Inflammatory macrophage treated with lipopolysaccharide for 1 hour (primary cell): ENCODE results near the gene TMTC2.
A peak's percentile ranks its signal among the peaks of the same experiment; 100 is the strongest.

ENCODE experiments used
- DNase-seq, 2 donors: peaks; one replicate each; pipeline ENCODE4 v3.0.0-alpha.2; 2020 to 2022

The TMTC2 gene

DNA sequence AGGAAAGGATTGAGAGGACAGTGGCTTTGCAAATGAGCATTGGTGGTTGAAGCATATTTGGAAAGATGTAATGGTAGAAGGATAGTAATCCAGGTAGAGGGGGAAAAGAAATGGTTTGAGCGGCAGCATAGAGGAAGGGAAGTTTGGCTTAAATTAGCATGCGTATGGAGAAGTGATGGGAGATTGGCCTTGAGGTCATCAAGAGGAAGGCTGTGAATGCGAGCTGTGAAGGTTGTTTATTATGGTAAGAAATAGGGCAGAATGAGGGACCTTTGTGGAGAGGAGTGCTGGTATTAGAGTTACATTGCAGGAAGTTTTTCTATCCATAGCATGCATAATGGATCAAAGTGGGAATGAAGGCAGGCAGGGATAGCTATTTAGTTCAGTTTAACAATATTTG lies 162.1 kb downstream of the TMTC2 start:
- DNase-seq, result no peak

DNA sequence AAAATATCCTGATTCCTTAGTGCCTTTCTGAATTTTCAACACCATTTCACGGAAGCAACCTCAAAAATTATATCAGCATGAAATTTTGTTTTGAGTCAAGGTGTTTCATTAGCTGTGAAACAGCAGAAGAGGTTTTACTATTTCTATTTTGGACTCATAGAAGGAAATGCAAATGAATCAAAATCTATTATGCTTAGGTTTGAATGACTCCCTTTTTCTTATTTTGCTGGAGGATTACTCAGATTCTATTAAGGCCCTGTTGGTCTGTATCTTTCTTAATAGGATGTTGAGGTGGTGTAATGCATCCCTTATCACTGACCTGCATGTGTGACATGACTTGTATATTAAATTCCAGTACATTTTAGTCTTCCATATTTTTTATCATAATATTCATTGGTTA lies 165.8 kb downstream of the TMTC2 start:
- no peak for DNase-seq

DNA sequence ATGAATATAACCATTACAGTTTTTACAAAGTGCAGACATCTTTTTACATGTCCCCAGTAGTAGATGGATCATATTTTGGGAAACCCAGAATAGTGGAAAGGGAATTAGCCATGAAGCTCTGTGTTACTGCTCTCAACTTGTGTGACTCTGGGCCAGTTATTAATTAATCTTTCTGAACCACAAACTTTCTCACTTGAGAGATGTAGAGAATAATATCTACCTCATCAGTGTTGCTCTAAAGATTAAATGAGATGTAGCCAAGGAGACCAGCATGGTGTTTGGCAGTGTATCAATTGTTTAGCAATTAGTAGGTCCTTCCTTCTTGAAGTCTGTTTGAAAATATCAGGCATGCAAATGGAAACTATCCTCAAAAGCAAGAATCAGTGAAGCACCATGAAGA lies 169.2 kb downstream of the TMTC2 start:
- no peak for DNase-seq

DNA sequence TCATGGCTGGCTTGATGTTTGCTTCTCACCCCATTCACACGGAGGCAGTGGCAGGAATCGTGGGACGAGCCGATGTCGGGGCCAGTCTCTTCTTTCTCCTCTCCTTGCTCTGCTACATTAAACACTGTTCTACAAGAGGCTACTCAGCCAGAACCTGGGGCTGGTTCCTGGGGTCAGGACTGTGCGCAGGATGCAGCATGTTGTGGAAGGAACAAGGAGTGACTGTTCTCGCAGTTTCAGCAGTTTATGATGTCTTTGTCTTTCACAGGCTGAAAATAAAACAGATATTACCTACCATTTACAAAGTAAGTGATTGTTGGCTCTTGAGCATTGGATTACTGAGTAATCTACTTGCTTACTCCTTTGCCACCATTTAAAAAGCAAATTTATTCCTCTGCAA lies 170.6 kb downstream of the TMTC2 start:
- no peak for DNase-seq

DNA sequence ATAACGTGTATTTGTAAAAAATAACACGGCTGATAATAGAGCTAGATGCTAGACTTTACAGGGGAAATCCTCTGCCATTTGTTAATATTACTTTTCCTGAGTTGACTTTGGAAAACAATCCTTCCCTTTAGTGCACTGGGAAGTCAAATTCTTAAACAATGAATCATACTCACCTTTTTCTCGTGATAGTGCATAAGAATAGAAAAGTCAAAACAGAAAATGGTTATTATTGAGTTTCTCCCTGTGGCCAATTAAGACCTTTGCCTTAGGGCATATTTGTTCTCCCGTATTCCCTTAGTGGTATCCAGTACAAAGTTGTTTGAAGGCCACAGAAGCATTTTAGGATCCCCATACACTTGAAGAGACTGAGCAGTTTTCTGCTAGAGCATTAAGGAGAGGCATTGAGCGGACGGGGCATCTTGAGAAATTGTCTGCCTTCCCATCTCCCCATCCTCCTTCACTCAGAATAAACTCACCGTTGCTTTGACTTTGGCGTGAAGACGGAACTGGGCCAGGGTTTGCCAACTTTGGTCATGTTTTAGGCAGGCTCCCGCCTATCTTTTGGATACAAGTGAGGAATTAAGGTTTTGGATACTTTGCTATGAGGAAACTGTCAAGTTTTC lies 171.3 kb downstream of the TMTC2 start:
- no peak for DNase-seq

DNA sequence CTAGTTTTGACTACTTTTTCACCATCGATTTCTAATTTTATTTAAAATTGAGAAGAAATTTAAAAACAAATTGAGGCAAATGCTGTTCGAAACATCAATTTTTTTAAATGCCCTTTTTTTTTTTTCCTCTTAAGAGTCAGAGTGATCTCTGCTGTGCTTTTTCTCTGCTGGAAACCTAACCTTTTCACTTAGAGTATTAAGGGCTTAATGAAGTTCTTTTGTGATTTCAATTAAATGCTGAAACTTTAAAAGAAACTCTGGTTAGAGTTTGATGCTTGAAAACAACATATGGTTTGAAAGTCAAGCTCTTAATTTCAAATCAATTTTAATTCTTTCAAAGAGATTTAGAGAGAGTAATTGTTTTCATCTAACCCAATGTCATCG lies 171.8 kb downstream of the TMTC2 start:
- DNase-seq, result no peak

DNA sequence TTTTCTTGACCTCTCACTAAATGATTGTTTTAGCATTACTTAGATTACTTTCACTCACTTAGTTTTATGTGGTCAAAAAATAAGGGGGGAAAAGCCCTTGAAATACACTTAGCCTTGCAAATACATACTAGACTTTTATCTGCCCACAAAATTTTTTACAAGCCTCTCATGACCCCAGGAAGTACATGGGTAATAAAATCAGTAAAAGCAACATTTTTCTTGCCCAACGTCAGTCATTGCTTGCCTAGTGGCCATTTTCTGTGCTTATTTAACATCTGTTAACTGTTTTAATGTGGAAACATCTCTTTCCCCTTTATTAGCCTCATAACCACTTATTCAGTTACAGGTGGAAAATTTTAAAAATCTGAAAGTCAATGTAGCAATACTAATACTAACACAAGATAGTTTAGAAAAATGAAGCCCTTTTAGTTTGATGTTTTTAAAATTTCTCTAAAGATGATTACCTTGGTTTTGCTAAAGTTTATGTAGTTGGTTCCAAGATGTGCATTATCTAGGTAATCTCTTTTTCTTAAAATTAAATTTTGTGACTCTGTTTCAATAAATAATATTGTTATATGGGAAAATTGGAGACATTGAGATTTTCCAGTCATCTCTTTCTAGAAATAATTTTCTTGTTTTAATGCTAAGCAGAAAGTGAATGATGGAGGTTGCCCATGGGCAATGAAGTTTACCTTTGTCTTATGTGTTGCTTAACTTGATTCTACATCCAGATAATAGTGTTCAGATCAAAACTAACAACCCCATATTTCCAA lies 175.5 kb downstream of the TMTC2 start:
- no peak for DNase-seq

DNA sequence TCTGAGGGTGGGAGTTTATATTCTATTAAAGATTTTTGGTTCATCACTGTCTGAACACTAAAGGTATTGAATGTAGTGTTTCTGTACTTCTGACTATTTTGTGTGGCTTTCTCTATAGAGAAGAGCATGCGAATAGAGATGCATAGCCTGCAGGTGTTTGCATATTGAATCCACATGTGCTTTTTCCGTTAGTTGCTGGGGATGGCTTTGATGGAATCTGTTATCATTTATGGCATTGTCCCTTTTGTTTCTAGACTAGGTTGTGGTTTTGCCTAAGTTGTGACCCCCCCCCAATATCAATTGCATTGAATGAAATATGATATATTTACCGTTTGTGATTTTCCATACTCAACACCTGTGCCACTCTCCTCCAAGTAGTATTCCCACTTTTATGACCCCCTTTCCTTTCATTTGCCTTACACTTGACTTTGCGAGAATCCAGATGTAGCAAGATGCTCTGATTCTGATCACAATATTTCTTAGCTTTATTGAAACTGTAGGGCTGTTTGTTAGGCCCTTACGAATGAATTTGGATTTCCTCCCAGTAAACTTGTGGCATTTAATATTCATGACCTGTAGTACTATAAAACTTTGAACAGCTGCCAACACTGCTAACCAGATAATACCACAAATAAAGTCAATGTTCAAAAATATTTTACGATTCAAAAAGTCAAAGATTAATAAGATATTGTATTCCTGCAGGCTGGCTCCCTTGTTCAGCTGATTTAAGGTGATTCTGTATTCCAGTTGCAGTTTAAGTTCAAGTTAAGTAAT lies 176.4 kb downstream of the TMTC2 start:
- DNase-seq, result no peak

DNA sequence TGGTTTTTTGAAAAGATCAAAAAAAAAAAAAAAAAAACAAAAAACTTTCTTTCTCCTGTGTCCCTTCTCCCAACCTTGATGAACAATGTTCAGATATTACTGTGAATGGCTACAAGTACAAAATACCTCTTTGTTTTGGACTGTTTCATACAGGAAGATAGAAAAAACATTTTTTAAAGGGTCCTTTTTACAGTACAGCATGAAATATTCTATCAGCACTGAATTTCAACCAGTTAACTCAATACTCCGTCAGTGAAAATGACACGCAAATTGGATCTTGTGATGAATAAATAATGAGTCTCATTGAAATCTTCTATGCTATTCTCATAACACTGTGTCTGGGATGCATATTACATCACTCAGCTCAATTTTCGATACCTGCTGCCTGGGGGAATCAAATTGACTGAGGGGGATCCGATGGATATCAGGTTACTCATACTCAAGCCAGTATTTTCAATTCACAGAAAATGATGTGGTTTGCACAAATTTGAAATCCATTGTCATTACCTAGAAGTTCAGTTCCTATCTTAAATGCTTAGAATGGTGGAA lies 179.6 kb downstream of the TMTC2 start:
- no peak for DNase-seq

DNA sequence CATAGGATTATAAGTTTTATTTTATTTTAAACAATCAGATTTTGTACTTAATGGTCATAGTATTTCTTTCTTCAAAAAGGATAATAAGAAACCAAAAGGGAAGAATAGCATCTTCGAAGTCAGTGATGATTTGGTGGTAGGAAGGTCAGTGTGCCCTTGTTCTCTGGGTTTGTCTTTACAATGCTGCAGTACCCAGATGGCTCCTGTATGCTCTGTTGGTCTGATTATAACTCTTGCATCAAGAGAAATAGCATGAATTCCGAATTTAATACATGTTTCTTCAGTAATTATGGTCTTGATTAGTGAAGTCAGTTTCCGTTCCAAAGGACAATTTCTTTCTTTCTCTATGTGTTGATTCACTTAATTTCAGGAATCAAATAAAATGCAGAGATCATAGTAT lies 180.2 kb downstream of the TMTC2 start:
- no peak for DNase-seq

DNA sequence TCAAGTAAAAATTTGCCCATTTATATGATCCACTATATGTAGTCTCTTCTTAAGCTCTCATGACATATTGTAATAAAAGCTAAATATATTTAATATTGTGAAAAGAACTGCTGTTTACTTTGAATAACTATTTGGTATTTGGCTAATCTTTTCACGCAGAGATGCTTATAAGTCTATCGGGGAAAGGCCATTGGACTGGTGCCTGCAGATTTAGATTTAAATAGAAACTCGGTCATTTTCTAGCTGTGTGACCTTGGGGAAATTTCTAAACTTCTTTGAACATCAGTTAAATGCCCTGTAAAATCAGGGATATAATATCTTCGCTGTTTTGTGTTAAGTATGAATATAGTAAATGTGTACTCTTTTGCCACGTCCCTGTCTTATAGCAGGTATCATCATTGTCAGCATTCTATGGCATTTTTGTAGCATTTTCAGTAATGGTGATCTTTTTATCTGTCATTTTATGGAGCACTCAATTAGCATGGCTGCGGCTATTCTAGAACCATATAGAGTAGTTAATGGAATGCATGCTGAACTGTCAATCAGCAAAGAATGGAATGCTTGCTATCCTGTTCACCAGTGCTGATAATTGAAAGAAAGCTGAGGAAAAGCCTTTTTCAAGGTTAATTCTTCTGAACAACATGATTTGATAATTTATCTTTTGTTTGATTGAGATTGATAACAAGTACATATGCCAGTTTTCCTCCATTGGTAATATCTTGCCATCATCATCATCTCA lies 181.2 kb downstream of the TMTC2 start:
- DNase-seq, result no peak

DNA sequence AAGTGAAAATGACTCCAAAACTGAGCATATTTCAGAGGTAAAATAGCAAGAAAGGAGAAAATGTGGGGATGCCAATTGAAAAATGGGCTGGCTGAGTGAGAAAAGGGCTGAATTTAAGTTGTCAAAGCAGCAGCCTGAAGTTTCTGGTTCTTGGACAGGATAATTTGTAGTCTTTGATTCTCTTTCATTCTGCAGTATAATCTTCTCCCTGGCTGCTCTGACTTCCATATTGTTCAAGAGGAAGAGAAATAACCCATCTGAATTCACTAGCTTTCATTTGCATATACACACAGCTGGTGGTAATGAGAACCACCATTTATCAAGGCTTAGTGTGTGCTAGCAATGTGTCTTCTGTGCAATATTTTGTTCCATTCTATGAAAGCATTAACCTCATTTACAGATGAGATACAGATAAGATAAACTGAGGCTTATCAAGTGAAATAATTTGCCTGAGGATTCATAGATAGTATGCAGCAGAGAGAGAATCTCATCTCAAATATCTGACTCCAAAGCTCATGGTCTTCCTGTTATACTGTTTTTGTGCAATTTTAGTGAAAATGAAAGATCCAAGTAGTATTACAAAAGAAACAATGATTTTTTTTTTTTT lies 184.2 kb downstream of the TMTC2 start:
- peak in 1 of 2 donors; percentile 23 for DNase-seq

DNA sequence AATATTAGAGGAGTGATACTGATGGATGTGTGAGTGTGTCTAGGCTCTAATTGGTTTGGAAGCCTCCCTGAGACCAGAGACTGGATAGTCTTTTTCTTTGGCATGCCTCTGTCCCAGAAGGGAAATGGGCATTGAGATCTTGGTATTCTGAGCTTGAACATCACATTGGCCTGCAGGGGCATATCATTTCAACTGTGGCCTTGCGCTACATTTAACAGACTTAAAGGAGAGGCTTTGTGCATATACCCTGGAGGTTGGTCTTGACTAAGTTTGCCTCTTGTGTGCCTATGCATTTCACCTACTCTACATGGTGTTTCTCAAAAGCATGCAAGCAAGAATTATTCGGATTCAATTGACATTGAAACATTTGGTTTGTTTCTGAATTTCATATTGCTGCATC lies 185.4 kb downstream of the TMTC2 start:
- no peak for DNase-seq

DNA sequence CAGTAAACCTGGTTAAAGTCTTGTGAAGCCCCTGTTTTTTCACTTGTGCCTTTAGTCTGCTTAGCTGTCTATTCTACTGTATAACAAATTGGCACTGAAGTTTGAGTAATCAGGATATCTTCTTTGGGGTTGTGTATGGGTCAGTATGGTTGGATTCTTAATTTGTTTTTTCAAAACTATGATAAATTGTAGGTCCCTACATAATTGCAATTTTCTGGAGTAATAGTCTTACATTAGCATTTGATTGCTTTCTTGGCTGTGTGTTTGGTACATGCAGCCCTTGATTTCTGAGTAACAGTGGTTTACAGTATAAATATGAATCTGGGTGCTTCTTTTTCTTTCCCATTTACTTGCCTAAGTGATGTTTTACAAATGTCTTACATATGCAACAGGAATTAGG lies 186.6 kb downstream of the TMTC2 start:
- no peak for DNase-seq

DNA sequence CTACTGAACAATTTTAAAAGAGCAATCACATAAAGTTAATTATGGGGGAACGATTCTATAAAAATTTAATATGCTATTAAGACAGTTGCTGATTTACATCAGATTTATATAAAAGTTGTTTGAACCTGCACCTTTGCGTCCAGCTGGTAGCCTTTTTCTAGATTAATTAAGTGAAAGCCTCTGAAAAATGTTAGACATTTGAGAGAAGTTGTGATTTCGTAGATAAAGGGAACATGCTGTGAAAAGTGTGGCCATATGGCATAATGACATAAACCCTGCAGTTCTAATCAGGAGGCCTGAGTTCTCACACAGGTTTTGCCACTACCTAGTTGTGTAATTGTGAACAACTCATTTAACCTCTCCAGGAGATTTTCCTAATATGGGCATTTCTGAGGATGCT lies 187.2 kb downstream of the TMTC2 start:
- no peak for DNase-seq

DNA sequence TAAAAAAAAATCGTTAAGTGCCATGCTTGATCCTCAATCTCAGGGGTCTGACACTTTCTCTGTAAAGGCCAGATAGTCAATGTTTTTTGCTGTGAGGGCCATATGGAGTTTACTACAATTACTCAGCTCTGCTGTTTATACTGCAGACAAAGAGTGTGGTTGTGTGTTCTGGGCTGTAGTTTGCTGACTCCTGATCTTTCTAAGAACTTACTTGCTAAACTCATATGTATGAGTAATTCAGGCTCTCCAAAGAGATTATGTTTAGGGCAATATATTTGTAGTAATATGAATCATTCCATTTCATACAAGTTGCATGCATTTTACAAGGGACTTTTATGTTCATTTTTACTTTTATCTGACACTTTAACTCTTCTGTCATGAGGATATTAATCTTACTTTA lies 188.2 kb downstream of the TMTC2 start:
- DNase-seq, result peak in 1 of 2 donors; percentile 12

DNA sequence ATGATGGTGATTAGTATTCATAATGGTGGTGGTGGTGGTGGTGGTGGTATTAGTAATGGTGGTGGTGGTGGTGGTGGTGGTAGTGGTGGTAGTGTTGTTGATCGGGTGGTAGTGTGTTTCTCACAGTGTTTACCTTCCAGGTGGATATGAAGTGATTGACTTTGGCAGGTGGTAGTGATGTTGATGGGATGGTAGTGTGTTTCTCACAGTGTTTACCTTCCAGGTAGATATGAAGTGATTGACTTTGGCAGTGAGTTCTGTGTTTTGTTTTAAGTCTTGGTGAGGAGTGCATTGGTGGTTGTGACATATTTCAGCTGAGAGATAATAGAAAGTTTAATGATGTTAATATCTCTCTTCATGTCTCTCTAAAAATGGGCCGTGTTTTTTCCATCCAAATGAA lies 189.4 kb downstream of the TMTC2 start:
- DNase-seq, result no peak

DNA sequence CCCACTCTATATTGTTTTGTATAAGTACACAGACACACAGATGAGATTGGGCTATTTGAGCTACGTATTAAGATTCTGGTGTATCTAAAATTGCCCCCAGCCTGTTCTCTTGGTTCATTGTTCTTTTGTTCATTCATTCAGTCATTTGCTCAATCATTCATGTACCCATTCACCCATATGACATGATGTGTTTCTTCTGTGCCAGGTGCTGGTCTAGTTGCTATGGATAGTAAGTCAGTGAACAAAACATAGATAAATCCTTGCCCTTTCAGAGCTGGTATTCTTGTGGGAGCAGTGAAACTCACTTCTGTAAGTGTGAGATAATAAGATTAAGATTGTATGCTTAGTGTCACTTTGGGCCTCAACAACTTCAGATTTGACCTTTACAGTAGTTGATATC lies 191.3 kb downstream of the TMTC2 start:
- no peak for DNase-seq

DNA sequence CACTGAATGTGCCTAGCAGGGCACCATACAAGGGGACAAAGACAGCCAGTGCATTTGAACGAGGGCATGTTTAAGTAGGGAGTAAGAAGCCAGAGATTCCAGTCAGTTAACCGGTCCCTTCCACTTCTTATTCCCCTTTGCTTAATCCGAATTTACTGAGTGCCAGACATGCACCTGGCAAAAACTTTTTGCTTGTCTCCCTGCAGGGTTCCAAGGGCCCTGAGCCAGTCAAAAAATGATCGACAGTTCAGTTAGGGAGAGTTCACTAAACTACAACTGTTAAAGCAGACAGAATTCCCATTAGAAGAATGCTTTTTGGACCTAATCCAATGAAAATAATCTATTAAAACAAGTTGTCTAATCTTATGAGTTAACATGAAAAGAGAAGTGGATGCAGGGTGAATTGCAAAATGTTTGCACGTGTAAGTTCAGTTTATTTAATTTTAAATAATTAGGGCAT lies 193.8 kb downstream of the TMTC2 start:
- no peak for DNase-seq

DNA sequence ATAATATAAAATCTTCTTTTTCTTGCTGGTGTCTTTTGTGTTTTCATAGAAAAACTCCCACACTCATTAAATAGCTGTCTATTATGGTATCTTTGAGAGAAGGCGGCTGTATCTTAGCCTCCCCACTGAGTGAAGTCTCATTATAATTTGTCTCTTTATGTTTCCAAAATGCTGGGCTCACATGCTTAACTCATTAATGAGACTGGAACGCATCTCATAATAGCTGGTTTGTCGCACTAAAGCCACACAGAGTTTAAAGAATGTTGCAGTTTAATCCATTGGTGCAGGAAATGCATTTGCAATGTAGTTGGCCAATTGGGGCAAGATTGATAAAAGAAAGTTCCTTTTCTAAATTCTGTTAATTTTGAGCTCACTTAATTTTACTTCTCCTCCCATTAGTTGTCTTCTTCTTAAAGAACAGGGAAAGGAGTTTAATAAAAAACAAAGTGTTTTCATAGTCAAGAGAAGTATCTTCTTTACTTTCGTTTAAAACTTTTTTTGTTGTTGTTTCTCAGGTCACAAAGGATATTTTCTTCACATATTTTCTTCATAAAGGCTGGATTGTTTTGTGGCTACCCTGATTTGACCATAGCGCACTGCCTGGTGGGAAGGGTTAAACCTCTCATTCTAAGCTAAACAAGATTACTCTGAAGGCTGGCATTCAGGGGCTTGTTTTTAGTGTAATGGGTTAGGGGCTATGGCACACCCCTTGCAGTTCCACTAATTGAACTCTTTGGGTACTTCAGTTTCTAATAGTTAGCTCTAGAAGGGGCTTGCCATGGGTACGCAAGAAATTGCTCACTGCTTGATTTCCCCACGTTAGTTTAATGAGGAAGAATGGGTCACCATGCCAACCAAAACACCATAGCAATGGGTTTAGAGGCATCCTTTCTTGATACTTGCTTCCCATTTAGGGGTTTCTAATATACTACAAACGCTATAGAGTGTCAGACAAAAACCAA lies 197.0 kb downstream of the TMTC2 start:
- peak; percentile 16 to 34 for DNase-seq

DNA sequence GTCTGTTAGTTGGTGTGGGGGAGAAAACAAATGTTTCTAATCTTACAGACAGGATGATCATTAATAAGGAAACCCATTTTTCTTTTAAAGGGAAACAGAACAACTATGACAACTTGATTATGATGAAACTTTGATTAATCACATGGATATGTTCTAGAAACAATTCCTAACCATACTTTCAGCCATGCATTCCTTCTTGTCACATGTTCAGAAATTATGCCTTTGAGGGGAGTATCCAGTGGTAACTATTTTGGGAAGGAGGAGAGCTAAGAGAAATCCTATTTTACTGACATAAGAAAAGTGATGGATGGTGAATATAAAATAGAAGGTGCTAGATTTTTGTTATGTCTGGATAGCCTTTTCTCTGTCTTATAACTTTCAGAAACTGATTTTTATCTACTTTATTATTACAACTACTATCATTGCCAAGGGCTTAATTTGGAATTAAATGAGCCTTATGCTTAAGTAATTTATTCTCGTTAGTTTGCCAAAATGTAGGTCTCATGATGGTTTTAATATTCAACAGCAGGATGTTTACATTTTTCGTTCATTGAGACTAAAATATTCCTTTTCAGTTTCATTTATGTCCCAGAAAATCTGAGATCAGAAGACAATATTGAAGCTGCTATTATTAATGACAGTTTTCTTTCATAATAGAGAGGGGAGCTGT lies 200.1 kb downstream of the TMTC2 start:
- no peak for DNase-seq
